Measurements from ENCODE around the gene SRRM1.

GRCh38 chr1:24639881-24640280 lies 3.2 kb upstream of the SRRM1 start:
- TF ChIP-seq POLR2AphosphoS5 (IDR thresholded peaks at IDR 0.05) (no peak), CTCF (IDR thresholded peaks at IDR 0.05) (no peak)
